HFFc6 (cell line): ENCODE results near the gene ABHD8. TPM values are rescaled to one million over a fixed set of nuclear protein-coding genes. Genes with fewer than 3 reads are reported as not detected.

Experiments used
- DNase-seq: peaks from one replicate; pipeline ENCODE4 v3.0.0-alpha.2; 2018
- H3K27ac Mint-ChIP-seq: 2 replicates; pipeline ENCODE4 v1.8.0; 2020; ENCODE audit warnings: mild to moderate bottlenecking, mixed read lengths
- H3K27me3 Mint-ChIP-seq: 2 replicates; pipeline ENCODE4 v1.8.0; 2021; ENCODE audit warnings: mild to moderate bottlenecking, moderate library complexity, mixed read lengths; ENCODE audit not compliant: insufficient read depth
- H3K36me3 Mint-ChIP-seq: 2 replicates; pipeline ENCODE4 v1.8.0; 2021; ENCODE audit warnings: low read depth, mixed read lengths
- H3K4me1 Mint-ChIP-seq: 2 replicates; pipeline ENCODE4 v1.8.0; 2020; ENCODE audit warnings: low read depth, mixed read lengths
- H3K4me3 Mint-ChIP-seq: 2 replicates; pipeline ENCODE4 v1.8.0; 2020; ENCODE audit warnings: mild to moderate bottlenecking, moderate library complexity, mixed read lengths
- H3K9me3 Mint-ChIP-seq: 2 replicates; pipeline ENCODE4 v1.8.0; 2020; ENCODE audit warnings: mild to moderate bottlenecking, mixed read lengths
- total RNA-seq, 6 experiments: library from RNA; stranded (reverse); fragmentation: NEBNext Ultra II Directional; extraction: Animal tissue kit (Norgen Biotek cat#: 25700); gene quantifications; 2 replicates in 1 of 6; 3 replicates in 5 of 6; pipeline ENCODE4 v1.2.3, GENCODE V29; 2021
- TF ChIP-seq, protein P1 (sequence below): fragments of 200-600 bp; sonication (generic); IDR thresholded peaks from 2 replicates; pipeline ENCODE4 v1.5.0; 2021; ENCODE audit warnings: antibody characterized with exemption, mild to moderate bottlenecking

The ABHD8 gene
- total RNA-seq, 6 experiments from 2014 or later, result 6.7 to 9.9 (median 8.9) TPM

DNA sequence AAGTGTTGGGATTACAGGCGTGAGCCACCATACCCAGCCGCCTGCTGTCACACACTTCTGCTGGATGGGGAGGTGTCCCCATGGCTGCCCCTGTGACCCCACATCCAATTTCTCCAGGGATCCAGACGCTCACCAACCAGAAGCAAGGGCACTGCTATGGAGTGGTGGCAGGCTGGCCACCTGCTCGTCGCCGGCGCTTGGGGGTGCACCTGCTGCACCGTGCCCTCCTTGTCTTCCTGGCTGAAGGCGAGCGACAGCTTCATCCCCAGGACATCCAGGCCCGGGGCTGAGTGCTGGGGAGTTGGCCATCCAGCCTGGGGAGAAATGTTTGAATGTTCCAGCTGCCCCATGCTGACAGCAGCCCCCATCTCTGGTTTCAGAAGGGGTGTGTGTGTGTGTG, 17.0 kb downstream of the ABHD8 start:
- Mint-ChIP-seq H3K9me3 (no peaks in the 10 kb centered on the region), H3K27me3 (peaks cover 4% of the 10 kb centered on the region), H3K4me1 (peaks cover 5% of the 10 kb centered on the region), H3K4me3 (no peak overlapping the region), H3K27ac (no peak overlapping the region), H3K36me3 (no peaks in the 10 kb centered on the region)
- no peak for DNase-seq
- TF ChIP-seq, protein P1, sequence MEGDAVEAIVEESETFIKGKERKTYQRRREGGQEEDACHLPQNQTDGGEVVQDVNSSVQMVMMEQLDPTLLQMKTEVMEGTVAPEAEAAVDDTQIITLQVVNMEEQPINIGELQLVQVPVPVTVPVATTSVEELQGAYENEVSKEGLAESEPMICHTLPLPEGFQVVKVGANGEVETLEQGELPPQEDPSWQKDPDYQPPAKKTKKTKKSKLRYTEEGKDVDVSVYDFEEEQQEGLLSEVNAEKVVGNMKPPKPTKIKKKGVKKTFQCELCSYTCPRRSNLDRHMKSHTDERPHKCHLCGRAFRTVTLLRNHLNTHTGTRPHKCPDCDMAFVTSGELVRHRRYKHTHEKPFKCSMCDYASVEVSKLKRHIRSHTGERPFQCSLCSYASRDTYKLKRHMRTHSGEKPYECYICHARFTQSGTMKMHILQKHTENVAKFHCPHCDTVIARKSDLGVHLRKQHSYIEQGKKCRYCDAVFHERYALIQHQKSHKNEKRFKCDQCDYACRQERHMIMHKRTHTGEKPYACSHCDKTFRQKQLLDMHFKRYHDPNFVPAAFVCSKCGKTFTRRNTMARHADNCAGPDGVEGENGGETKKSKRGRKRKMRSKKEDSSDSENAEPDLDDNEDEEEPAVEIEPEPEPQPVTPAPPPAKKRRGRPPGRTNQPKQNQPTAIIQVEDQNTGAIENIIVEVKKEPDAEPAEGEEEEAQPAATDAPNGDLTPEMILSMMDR, result no peak

DNA sequence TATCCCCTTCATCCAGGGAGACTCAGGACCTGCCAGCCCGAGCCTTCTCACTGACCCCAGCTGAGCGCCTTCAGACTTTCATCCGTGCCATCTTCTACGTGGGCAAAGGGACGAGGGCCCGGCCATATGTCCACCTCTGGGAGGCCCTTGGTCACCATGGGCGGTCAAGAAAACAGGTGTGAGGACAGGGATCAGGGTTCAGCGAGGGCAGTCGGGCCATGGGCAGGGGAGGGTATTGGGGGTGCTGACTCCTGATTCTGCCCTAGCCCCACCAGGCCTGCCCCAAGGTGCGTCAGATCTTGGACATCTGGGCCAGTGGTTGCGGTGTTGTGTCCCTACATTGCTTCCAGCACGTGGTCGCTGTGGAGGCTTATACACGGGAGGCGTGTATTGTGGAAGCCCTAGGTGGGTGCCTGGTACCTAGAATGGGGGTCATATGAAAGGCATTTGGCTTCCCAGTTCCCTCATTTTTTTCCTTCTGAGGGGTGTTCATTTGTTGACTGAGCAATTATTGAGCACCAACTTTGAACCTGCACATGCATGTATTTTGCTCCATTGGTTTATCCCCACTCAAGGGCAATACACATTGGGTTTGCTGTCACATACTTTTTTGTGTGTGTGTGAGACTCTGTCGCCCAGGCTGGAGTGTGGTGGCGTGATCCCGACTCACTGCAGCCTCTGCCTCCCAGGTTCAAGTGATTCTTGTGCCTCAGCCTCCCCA, 17.6 kb downstream of the ABHD8 start:
- no peak overlapping the region for H3K27ac Mint-ChIP-seq
- TF ChIP-seq, protein P1, result no peak
- no peaks in the 10 kb centered on the region for H3K36me3 Mint-ChIP-seq
- H3K9me3 Mint-ChIP-seq, result no peaks in the 10 kb centered on the region
- DNase-seq, result no peak
- peaks cover 4% of the 10 kb centered on the region for H3K27me3 Mint-ChIP-seq
- H3K4me3 Mint-ChIP-seq, result no peak overlapping the region
- peaks cover 5% of the 10 kb centered on the region for H3K4me1 Mint-ChIP-seq

DNA sequence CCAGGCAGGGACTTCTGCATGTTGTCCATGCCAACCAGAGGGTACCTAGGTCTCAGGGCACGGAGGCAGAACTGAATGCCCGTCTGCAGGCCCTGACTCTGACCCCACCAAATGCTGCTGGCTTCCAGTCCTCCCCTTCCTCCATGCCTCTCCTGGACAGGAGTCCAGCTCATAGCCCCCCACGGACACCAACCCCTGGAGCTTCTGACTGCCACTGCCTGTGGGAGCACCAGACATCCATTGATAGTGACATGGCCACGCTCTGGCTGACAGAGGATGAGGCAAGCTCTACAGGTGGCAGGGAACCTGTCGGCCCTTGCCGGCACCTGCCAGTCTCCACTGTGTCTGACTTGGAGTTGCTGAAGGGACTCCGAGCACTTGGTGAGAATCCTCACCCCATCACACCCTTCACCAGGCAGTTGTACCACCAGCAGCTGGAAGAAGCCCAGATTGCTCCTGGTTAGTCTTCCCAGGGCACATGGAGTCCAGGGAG, 19.7 kb downstream of the ABHD8 start:
- H3K9me3 Mint-ChIP-seq, result no peaks in the 10 kb centered on the region
- H3K36me3 Mint-ChIP-seq, result no peaks in the 10 kb centered on the region; the same call in 1 of the 2 replicates
- no peak overlapping the region for H3K4me3 Mint-ChIP-seq
- DNase-seq, result no peak
- peaks cover 4% of the 10 kb centered on the region for H3K27me3 Mint-ChIP-seq
- H3K27ac Mint-ChIP-seq, result no peak overlapping the region
- TF ChIP-seq, protein P1, result no peak
- H3K4me1 Mint-ChIP-seq, result peaks cover 5% of the 10 kb centered on the region

DNA sequence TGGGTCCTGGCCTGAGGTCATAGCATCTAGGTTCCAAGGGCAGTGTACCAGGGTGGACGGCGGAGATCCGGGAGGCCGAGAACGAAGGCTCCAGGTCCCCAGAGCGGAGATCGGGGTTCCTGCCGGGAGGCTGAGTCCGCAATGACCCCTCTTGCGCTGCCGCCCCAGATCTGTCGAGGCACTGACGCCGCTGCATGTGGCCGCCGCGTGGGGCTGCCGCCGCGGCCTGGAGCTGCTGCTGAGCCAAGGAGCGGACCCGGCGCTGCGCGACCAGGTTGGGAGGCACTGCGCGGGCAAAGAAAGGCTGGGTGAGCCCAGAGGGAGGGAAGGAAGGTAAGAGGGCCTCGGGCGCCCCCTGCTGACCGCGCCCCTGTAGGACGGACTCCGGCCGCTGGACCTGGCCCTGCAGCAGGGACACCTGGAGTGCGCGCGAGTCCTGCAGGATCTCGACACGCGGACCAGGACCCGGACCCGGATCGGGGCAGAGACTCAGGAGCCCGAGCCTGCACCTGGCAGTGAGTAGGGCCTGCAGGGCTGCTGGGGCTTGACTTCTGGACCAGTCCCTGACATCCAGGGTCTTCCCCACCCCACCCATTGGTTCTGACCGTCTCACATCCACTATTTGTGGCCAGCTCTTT, 20.6 kb downstream of the ABHD8 start:
- TF ChIP-seq, protein P1, result peak; percentile 95
- Mint-ChIP-seq H3K4me1 (peaks cover 5% of the 10 kb centered on the region), H3K27me3 (peaks cover 4% of the 10 kb centered on the region), H3K9me3 (no peaks in the 10 kb centered on the region), H3K4me3 (peak overlapping the region; percentile 82), H3K36me3 (no peaks in the 10 kb centered on the region; the same call in 1 of the 2 replicates), H3K27ac (no peak overlapping the region)
- peak; percentile 70 for DNase-seq

DNA sequence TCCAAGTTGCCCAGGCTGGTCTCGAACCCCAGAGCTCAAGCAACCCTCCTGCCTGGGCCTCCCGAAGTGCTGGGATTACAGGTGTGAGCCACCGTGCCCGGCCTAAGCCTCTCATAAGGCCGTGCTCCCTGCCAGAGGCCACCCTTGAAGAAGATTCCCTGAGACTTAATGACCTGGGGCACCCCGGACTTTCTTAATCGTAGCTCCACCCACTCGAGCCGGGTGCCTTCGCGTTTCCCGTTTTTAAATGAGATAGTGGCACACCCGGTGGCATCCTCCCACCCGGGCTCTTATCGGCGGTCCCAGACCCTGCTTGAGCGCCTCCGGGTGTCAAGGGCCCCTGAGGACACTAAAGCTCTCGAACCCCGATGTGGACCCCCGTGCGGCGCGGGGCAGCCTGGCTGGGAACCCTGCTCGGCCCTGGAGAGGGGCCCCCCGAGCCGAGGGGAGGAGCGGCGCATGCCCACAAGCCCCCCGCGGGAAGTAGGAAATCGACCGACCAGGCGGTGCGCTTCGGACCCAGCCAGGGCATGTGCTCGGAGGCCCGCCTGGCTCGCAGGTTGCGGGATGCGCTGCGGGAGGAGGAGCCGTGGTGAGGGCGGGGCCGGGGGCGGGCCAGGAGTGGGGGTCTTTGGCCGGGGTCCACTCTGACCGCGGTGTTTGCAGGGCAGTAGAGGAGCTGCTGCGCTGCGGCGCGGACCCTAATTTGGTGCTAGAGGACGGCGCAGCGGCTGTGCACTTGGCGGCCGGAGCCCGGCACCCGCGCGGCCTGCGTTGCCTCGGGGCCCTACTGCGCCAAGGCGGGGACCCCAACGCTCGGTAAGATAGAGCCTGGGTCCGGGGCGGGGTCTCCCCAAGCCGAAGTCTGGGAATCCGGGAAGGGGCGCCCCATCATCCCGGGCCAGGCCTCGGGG, 21.6 kb downstream of the ABHD8 start, which contains the start of gene ANKLE1:
Gene ANKLE1, plus strand, starts transcription at position 511 of the 914 bp plus-strand sequence. Its CDS starts 20 bp downstream, at position 531.
- Mint-ChIP-seq H3K4me3 (peak within 1 kb of the TSS; percentile 82), H3K27me3 (peaks cover 4% of the 10 kb centered on the region), H3K27ac (no peak within 1 kb of the TSS), H3K4me1 (peaks cover 5% of the 10 kb centered on the region), H3K36me3 (peaks cover 9% of the 10 kb centered on the region; the same call in 1 of the 2 replicates), H3K9me3 (no peaks in the 10 kb centered on the region)
- TF ChIP-seq, protein P1, result no peak
- DNase-seq, result no peak
